HCT116 (cell line): Measurements from ENCODE around the gene IGSF10. TPM values are rescaled to one million over a fixed set of nuclear protein-coding genes. Genes with fewer than 3 reads are reported as not detected.
A peak's percentile ranks its signal among the peaks of the same experiment; 100 is the strongest.

Source experiments
- ATAC-seq: fragments of 200-7000 bp; cut with Tn5 transposase; 2 replicates; pipeline ENCODE4 v1.9.1; 2020; ENCODE audit warnings: mild to moderate bottlenecking, moderate library complexity
- BruUV-seq: library from RNA; stranded (reverse); fragments of 400-500 nt; replicated peaks from 2 replicates; lab custom pipeline; 2021; lab: Mats Ljungman, UMichigan
- CTCF ChIA-PET: fragments of 300-600 bp; sonication (Branson Sonifier 250); formaldehyde crosslinking; loops from one replicate; lab custom pipeline; 2021; ENCODE audit warnings: antibody characterized with exemption; lab: Charles Lee
- POLR2A ChIA-PET: fragments of 300-600, 350-600 bp; sonication (Branson Sonifier 250); formaldehyde crosslinking; loops from one replicate; lab custom pipeline; 2021; ENCODE audit warnings: antibody characterized with exemption; lab: Charles Lee
- RAD21 ChIA-PET, 2 experiments: fragments of 300-600 bp; sonication (Branson Sonifier 250); formaldehyde crosslinking; loops; one replicate each; lab custom pipeline; 2023; ENCODE audit warnings: low total read pairs in 2 of 2; ENCODE audit not compliant: uncharacterized antibody in 2 of 2, unreplicated experiment in 2 of 2, low non-redundant PET in 1 of 2; lab: Charles Lee
- DNase-seq: peaks from one replicate; pipeline ENCODE4 v3.0.0-alpha.2; 2010; ENCODE audit warnings: low read depth, low spot score
- H2AFZ ChIP-seq: fragments of 200-600 bp; shearing (Covaris generic), sonication (generic); 2 replicates; pipeline ENCODE4 v1.6.1; 2017; ENCODE audit warnings: low read depth, mixed run types, mixed read lengths, antibody characterized with exemption, low read length; ENCODE audit not compliant: poor library complexity, severe bottlenecking
- H3K27ac ChIP-seq: 2 replicates; pipeline ENCODE4 v1.5.1; 2012; ENCODE audit warnings: low read depth, low read length
- H3K27me3 ChIP-seq: fragments of 200-600 bp; sonication (generic); 2 replicates; pipeline ENCODE4 v1.6.1; 2016; ENCODE audit warnings: mixed run types, low read length, mixed read lengths; ENCODE audit not compliant: insufficient read depth
- H3K36me3 ChIP-seq, 2 experiments: fragments of 200-500 bp in 1 of 2; fragments of 200-600 bp in 1 of 2; sonication (Bioruptor generic) in 1 of 2; sonication (generic) in 1 of 2; 2 replicates each; pipeline versions ENCODE4 v1.5.1 to v1.6.1; 2014 to 2016; ENCODE audit warnings: low read length in 2 of 2, inconsistent platforms in 1 of 2, mixed read lengths in 1 of 2, mixed run types in 1 of 2; ENCODE audit not compliant: insufficient read depth in 2 of 2, control insufficient read depth in 1 of 2
- H3K4me1 ChIP-seq, 2 experiments: fragments of 200-600 bp in 1 of 2; sonication (generic) in 1 of 2; 2 replicates each; pipeline versions ENCODE4 v1.5.1 to v1.6.1; 2012 to 2017; ENCODE audit warnings: low read length in 2 of 2, inconsistent platforms in 1 of 2, mild to moderate bottlenecking in 1 of 2, mixed read lengths in 1 of 2, mixed run types in 1 of 2, moderate library complexity in 1 of 2; ENCODE audit not compliant: insufficient read depth in 2 of 2, control insufficient read depth in 1 of 2
- H3K4me2 ChIP-seq: fragments of 200-600 bp; sonication (generic); 2 replicates; pipeline ENCODE4 v1.6.1; 2017; ENCODE audit warnings: mixed run types, low read length, mixed read lengths
- H3K4me3 ChIP-seq, 2 experiments: fragments of 200-600 bp in 1 of 2; sonication (generic) in 1 of 2; replicated peaks in 1 of 2; 2 replicates each; pipeline ENCODE4 v1.5.1; 2011 to 2016; ENCODE audit warnings: low read length in 2 of 2, control low read depth in 1 of 2, low read depth in 1 of 2, mild to moderate bottlenecking in 1 of 2, mixed read lengths in 1 of 2, mixed run types in 1 of 2
- H3K79me2 ChIP-seq: fragments of 200-600 bp; sonication (generic); 2 replicates; pipeline ENCODE4 v1.6.1; 2017; ENCODE audit warnings: mild to moderate bottlenecking, mixed run types, low read length, moderate library complexity, mixed read lengths; ENCODE audit not compliant: insufficient read depth
- H3K9ac ChIP-seq: fragments of 200-600 bp; sonication (generic); 2 replicates; pipeline ENCODE4 v1.6.1; 2016; ENCODE audit warnings: low read length, mixed read lengths
- H3K9me2 ChIP-seq: fragments of 200-600 bp; sonication (generic), shearing (Covaris generic); 2 replicates; pipeline ENCODE4 v1.6.1; 2017; ENCODE audit warnings: mixed run types, mild to moderate bottlenecking, moderate library complexity; ENCODE audit not compliant: insufficient read depth
- H3K9me3 ChIP-seq, 2 experiments: fragments of 200-500 bp in 1 of 2; fragments of 200-600 bp in 1 of 2; sonication (Bioruptor generic) in 1 of 2; sonication (generic) in 1 of 2; 2 replicates each; pipeline ENCODE4 v1.6.1; 2014 to 2017; ENCODE audit warnings: low read length in 2 of 2, mixed read lengths in 2 of 2, inconsistent platforms in 1 of 2, low read depth in 1 of 2, mild to moderate bottlenecking in 1 of 2, mixed run types in 1 of 2, moderate library complexity in 1 of 2; ENCODE audit not compliant: control insufficient read depth in 1 of 2, insufficient read depth in 1 of 2
- H4K20me1 ChIP-seq: fragments of 200-600 bp; sonication (generic), shearing (Covaris generic); 2 replicates; pipeline ENCODE4 v1.6.1; 2017; ENCODE audit warnings: mixed run types, mild to moderate bottlenecking, moderate library complexity; ENCODE audit not compliant: insufficient read depth
- ATF3 ChIP-seq: IDR thresholded peaks from 2 replicates; pipeline ENCODE4 v1.6.1; 2012
- CBX3 ChIP-seq: IDR thresholded peaks from 2 replicates; pipeline ENCODE4 v1.6.1; 2012; ENCODE audit warnings: low read depth
- CTCF ChIP-seq, 3 experiments: fragments of 200-600 bp in 1 of 3; sonication (generic) in 1 of 3; IDR thresholded peaks in 2 of 3; conservative IDR thresholded peaks in 1 of 3; 2 replicates each; pipeline ENCODE4 v1.5.1; 2012 to 2017; ENCODE audit warnings: low read depth in 2 of 3, low read length in 2 of 3, antibody characterized with exemption in 1 of 3, borderline replicate concordance in 1 of 3, control low read depth in 1 of 3, mild to moderate bottlenecking in 1 of 3, mixed read lengths in 1 of 3, mixed run types in 1 of 3, moderate library complexity in 1 of 3; ENCODE audit not compliant: insufficient read depth in 1 of 3
- EZH2phosphoT487 ChIP-seq: fragments of 200-600 bp; IDR thresholded peaks from 2 replicates; pipeline ENCODE4 v1.6.1; 2018; ENCODE audit warnings: antibody characterized with exemption, borderline replicate concordance
- FOSL1 ChIP-seq: IDR thresholded peaks from 2 replicates; pipeline ENCODE4 v1.6.1; 2012; ENCODE audit warnings: low read depth
- JUND ChIP-seq: IDR thresholded peaks from 2 replicates; pipeline ENCODE4 v1.6.1; 2012
- MAX ChIP-seq: IDR thresholded peaks from 2 replicates; pipeline ENCODE4 v1.6.1; 2012
- POLR2A ChIP-seq: IDR thresholded peaks from 2 replicates; pipeline ENCODE4 v1.7.0; 2011; ENCODE audit warnings: borderline replicate concordance; ENCODE audit not compliant: insufficient read depth, insufficient read length; ENCODE audit errors: extremely low read depth
- RAD21 ChIP-seq: IDR thresholded peaks from 2 replicates; pipeline ENCODE4 v1.6.1; 2012; ENCODE audit warnings: low read depth, mild to moderate bottlenecking
- REST ChIP-seq: IDR thresholded peaks from 2 replicates; pipeline ENCODE4 v1.6.1; 2012; ENCODE audit warnings: low read depth
- SIN3A ChIP-seq: IDR thresholded peaks from 2 replicates; pipeline ENCODE4 v1.6.1; 2012; ENCODE audit warnings: low read depth
- SP1 ChIP-seq: IDR thresholded peaks from 2 replicates; pipeline ENCODE4 v1.6.1; 2012; ENCODE audit warnings: low read depth
- SRF ChIP-seq: IDR thresholded peaks from 2 replicates; pipeline ENCODE4 v1.6.1; 2012; ENCODE audit warnings: low read depth
- TCF7L2 ChIP-seq: IDR thresholded peaks from 2 replicates; pipeline ENCODE4 v1.7.0; 2011; ENCODE audit warnings: borderline replicate concordance, inconsistent platforms; ENCODE audit not compliant: insufficient read depth, insufficient read length; ENCODE audit errors: extremely low read depth
- YY1 ChIP-seq: IDR thresholded peaks from 2 replicates; pipeline ENCODE4 v1.6.1; 2011; ENCODE audit warnings: low read length, low read depth, moderate library complexity, mild to moderate bottlenecking; ENCODE audit not compliant: insufficient replicate concordance; ENCODE audit errors: extremely low read depth
- ZBTB33 ChIP-seq: IDR thresholded peaks from 2 replicates; pipeline ENCODE4 v1.6.1; 2011; ENCODE audit warnings: mild to moderate bottlenecking, low read length, moderate library complexity; ENCODE audit not compliant: insufficient replicate concordance; ENCODE audit errors: extremely low read depth
- ZNF274 ChIP-seq: fragments of 200-500 bp; sonication (Bioruptor generic); IDR thresholded peaks from 2 replicates; pipeline ENCODE4 v1.6.1; 2014; ENCODE audit warnings: mild to moderate bottlenecking, low read depth, low read length, inconsistent platforms
- intact Hi-C: fragments of 100-400 bp; cut with micrococcal nuclease; formaldehyde crosslinking; loops from 2 replicates; pipeline ENCODE4 v1.10.0; 2022
- total RNA-seq: library from RNA; stranded (reverse); gene quantifications from one replicate; pipeline ENCODE4 v1.2.1, GENCODE V29; 2021; ENCODE audit not compliant: unreplicated experiment

Gene IGSF10
- total RNA-seq, 1 experiment from 2014 or later = 0.02 TPM

GRCh38 chr3:151468284-151468917, 7.5 kb upstream of the IGSF10 start:
- H2AFZ ChIP-seq = peak overlapping the region; percentile 59

More at GRCh38 chr3:151468284-151468917, 7.5 kb upstream of the IGSF10 start:
- Histone ChIP-seq H4K20me1 (no peaks in the 10 kb centered on the region), H3K27me3 (no peaks in the 10 kb centered on the region), H3K9me3 (no peaks in the 10 kb centered on the region), H3K9me2 (no peaks in the 10 kb centered on the region), H3K36me3 (no peaks in the 10 kb centered on the region), H3K4me3 (no peak overlapping the region), H3K27ac (no peak overlapping the region), H3K4me1 (no peaks in the 10 kb centered on the region), H3K9ac (no peak overlapping the region), H3K4me2 (no peak overlapping the region), H3K79me2 (no peaks in the 10 kb centered on the region)
- ChIA-PET RAD21 (interaction anchor here in 1 of 2 experiments (1.6 kb wide), 1 partner anchor 371 kb away, joined by 5 read pairs; no protein-coding TSS in a partner anchor), CTCF (interaction anchor here (1.0 to 2.0 kb wide), 7 partner anchors 9 to 450 kb away, joined by 3 to 10 read pairs (median 5); no protein-coding TSS in a partner anchor), POLR2A (no interaction called here)
- intact Hi-C loops = loop anchor here (1.0 kb wide), 1 partner anchor 371 kb away; no protein-coding TSS in a partner anchor
- BruUV-seq = no TSS peak
- TF ChIP-seq SRF (no peak), SP1 (no peak), TCF7L2 (no peak), ATF3 (no peak), POLR2A (no peak), CBX3 (no peak; the same call in 1 of the 2 replicates), ZNF274 (no peak), RAD21 (peak; percentile 71), YY1 (peak; percentile 53), CTCF (IDR thresholded peaks at IDR 0.05 in 2 of 3, conservative IDR thresholded peaks at IDR 0.05 in 1 of 3; ENCODE audit: borderline replicate concordance in 1 of 3, insufficient read depth in 1 of 3, low read depth in 2 of 3, low read length in 2 of 3) (peak; percentile 66 to 94 (median 92)), FOSL1 (no peak), MAX (no peak), REST (no peak), SIN3A (no peak), EZH2phosphoT487 (no peak), ZBTB33 (no peak), JUND (no peak)
- DNase-seq (peak; percentile 73), ATAC-seq (peak; percentile 99)
